Vagina (tissue), 2 donors: ENCODE data around the gene IAPP.

Experiments used
- POLR2A ChIP-seq, 2 donors: fragments of 450-650 bp; IDR thresholded peaks; one replicate each; pipeline ENCODE4 v1.6.1; 2017; ENCODE audit warnings: antibody characterized with exemption in 2 of 2, mild to moderate bottlenecking in 2 of 2, moderate library complexity in 2 of 2
- TF ChIP-seq, protein P1 (sequence below), 3 experiments: fragments of 450-650 bp in 2 of 3; fragments of 200-600 bp in 1 of 3; sonication (generic) in 1 of 3; IDR thresholded peaks; one replicate each; pipeline ENCODE4 v1.5.1; 2017 to 2019; ENCODE audit warnings: antibody characterized with exemption in 3 of 3, mild to moderate bottlenecking in 2 of 3, moderate library complexity in 2 of 3

GRCh38 chr12:21372602-21373001, at the start of gene IAPP:
- no peak for TF ChIP-seq POLR2A (IDR thresholded peaks at IDR 0.05)
- TF ChIP-seq, protein P1, sequence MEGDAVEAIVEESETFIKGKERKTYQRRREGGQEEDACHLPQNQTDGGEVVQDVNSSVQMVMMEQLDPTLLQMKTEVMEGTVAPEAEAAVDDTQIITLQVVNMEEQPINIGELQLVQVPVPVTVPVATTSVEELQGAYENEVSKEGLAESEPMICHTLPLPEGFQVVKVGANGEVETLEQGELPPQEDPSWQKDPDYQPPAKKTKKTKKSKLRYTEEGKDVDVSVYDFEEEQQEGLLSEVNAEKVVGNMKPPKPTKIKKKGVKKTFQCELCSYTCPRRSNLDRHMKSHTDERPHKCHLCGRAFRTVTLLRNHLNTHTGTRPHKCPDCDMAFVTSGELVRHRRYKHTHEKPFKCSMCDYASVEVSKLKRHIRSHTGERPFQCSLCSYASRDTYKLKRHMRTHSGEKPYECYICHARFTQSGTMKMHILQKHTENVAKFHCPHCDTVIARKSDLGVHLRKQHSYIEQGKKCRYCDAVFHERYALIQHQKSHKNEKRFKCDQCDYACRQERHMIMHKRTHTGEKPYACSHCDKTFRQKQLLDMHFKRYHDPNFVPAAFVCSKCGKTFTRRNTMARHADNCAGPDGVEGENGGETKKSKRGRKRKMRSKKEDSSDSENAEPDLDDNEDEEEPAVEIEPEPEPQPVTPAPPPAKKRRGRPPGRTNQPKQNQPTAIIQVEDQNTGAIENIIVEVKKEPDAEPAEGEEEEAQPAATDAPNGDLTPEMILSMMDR (IDR thresholded peaks at IDR 0.05), result no peak
